ENCODE measurements around the gene DDAH1. TPM values are rescaled to one million over a fixed set of nuclear protein-coding genes. Genes with fewer than 3 reads are reported as not detected.

DDAH1 gene
- total RNA-seq, 1 experiment from 2014 or later: 87.9 TPM

- H3K27ac Mint-ChIP-seq (ENCODE audit: unreplicated experiment): no peak overlapping the region
- intact Hi-C loops (cut with micrococcal nuclease; ENCODE audit: unreplicated experiment): loop anchor here (5.0 kb wide), 1 partner anchor 55 kb away; no protein-coding TSS in a partner anchor
- H3K4me3 ChIP-seq (ENCODE audit: low read depth, low read length): no peak overlapping the region
- BruUV-seq (replicated peaks): no TSS peak
- ChIA-PET POLR2A (no interaction called here), CTCF (no interaction called here)
- no peaks in the 10 kb centered on the region for H3K4me1 ChIP-seq
- TF ChIP-seq CTCF (IDR thresholded peaks at IDR 0.05; ENCODE audit: insufficient read depth in 1 of 2, low read depth in 1 of 2, low read length in 1 of 2, severe bottlenecking in 1 of 2, unreplicated experiment in 1 of 2): no peak
- no peaks in the 10 kb centered on the region for H3K27me3 ChIP-seq (replicated peaks; ENCODE audit: control insufficient read depth, insufficient read depth, low read length)
- no peak overlapping the region for H3K4me3 Mint-ChIP-seq (ENCODE audit: unreplicated experiment)
- H3K9me3 ChIP-seq: no peaks in the 10 kb centered on the region
- H3K36me3 ChIP-seq (ENCODE audit: control insufficient read depth, insufficient read depth, low read length): no peaks in the 10 kb centered on the region
- DNase-seq: no peak
- no peaks in the 10 kb centered on the region for H3K27me3 Mint-ChIP-seq (ENCODE audit: insufficient read depth, unreplicated experiment)
- peaks cover 7% of the 10 kb centered on the region for H3K4me1 Mint-ChIP-seq (ENCODE audit: low read depth, unreplicated experiment)
- H3K36me3 Mint-ChIP-seq (ENCODE audit: insufficient read depth, unreplicated experiment): no peaks in the 10 kb centered on the region
- H3K9me3 Mint-ChIP-seq (ENCODE audit: unreplicated experiment): no peaks in the 10 kb centered on the region
Observed at GRCh38 chr1:85406887-85407533, 57.9 kb downstream of the DDAH1 start.

GRCh38 chr1:85406081-85406480 lies 58.9 kb downstream of the DDAH1 start:
- BruUV-seq (replicated peaks): no TSS peak
- H3K36me3 ChIP-seq (ENCODE audit: control insufficient read depth, insufficient read depth, low read length): no peaks in the 10 kb centered on the region
- TF ChIP-seq CTCF (IDR thresholded peaks at IDR 0.05; ENCODE audit: insufficient read depth in 1 of 2, low read depth in 1 of 2, low read length in 1 of 2, severe bottlenecking in 1 of 2, unreplicated experiment in 1 of 2): no peak
- no peaks in the 10 kb centered on the region for H3K9me3 ChIP-seq
- Mint-ChIP-seq H3K27me3 (ENCODE audit: insufficient read depth, unreplicated experiment) (no peaks in the 10 kb centered on the region), H3K36me3 (ENCODE audit: insufficient read depth, unreplicated experiment) (no peaks in the 10 kb centered on the region), H3K4me3 (ENCODE audit: unreplicated experiment) (no peak overlapping the region), H3K9me3 (ENCODE audit: unreplicated experiment) (no peaks in the 10 kb centered on the region), H3K4me1 (ENCODE audit: low read depth, unreplicated experiment) (peaks cover 7% of the 10 kb centered on the region), H3K27ac (ENCODE audit: unreplicated experiment) (no peak overlapping the region)
- ChIA-PET CTCF (no interaction called here), POLR2A (no interaction called here)
- intact Hi-C loops (cut with micrococcal nuclease; ENCODE audit: unreplicated experiment): loop anchor here (5.0 kb wide), 1 partner anchor 56 kb away; no protein-coding TSS in a partner anchor
- no peak overlapping the region for H3K4me3 ChIP-seq (ENCODE audit: low read depth, low read length)
- DNase-seq: no peak
- H3K27me3 ChIP-seq (replicated peaks; ENCODE audit: control insufficient read depth, insufficient read depth, low read length): no peaks in the 10 kb centered on the region
- no peaks in the 10 kb centered on the region for H3K4me1 ChIP-seq

- Mint-ChIP-seq H3K4me3 (ENCODE audit: unreplicated experiment) (no peak overlapping the region), H3K9me3 (ENCODE audit: unreplicated experiment) (no peaks in the 10 kb centered on the region), H3K36me3 (ENCODE audit: insufficient read depth, unreplicated experiment) (no peaks in the 10 kb centered on the region), H3K27ac (ENCODE audit: unreplicated experiment) (no peak overlapping the region), H3K4me1 (ENCODE audit: low read depth, unreplicated experiment) (peaks cover 7% of the 10 kb centered on the region), H3K27me3 (ENCODE audit: insufficient read depth, unreplicated experiment) (no peaks in the 10 kb centered on the region)
- intact Hi-C loops (cut with micrococcal nuclease; ENCODE audit: unreplicated experiment): no loop called here
- no TSS peak for BruUV-seq (replicated peaks)
- no peaks in the 10 kb centered on the region for H3K27me3 ChIP-seq (replicated peaks; ENCODE audit: control insufficient read depth, insufficient read depth, low read length)
- no peaks in the 10 kb centered on the region for H3K4me1 ChIP-seq
- POLR2A ChIA-PET: no interaction called here
- no peak overlapping the region for H3K4me3 ChIP-seq (ENCODE audit: low read depth, low read length)
- DNase-seq: no peak
- CTCF ChIA-PET: no interaction called here
- no peaks in the 10 kb centered on the region for H3K9me3 ChIP-seq
- no peaks in the 10 kb centered on the region for H3K36me3 ChIP-seq (ENCODE audit: control insufficient read depth, insufficient read depth, low read length)
- no peak for TF ChIP-seq CTCF (IDR thresholded peaks at IDR 0.05; ENCODE audit: insufficient read depth in 1 of 2, low read depth in 1 of 2, low read length in 1 of 2, severe bottlenecking in 1 of 2, unreplicated experiment in 1 of 2)
Observed at GRCh38 chr1:85404408-85404807, 60.6 kb downstream of the DDAH1 start.

All from Caco-2 (cell line).